Daoy (cell line): ENCODE results near the gene PRTG. TPM values are rescaled to one million over a fixed set of nuclear protein-coding genes. Genes with fewer than 3 reads are reported as not detected.
"Not testable (repeated sequence)": the region's sequence is repeated elsewhere in the genome, so short reads cannot be mapped to it uniquely, and the experiment has no call there.

Experiments used
- DNase-seq: peaks from one replicate; pipeline ENCODE4 v3.0.0-alpha.2; 2015; ENCODE audit warnings: low read depth
- total RNA-seq: library from RNA; depleted of rRNA; stranded (reverse); fragments of >200 nt; shearing (Covaris generic); gene quantifications from 2 replicates; pipeline ENCODE4 v1.2.3, GENCODE V29; 2014; rRNA removed

The PRTG gene, protein sequence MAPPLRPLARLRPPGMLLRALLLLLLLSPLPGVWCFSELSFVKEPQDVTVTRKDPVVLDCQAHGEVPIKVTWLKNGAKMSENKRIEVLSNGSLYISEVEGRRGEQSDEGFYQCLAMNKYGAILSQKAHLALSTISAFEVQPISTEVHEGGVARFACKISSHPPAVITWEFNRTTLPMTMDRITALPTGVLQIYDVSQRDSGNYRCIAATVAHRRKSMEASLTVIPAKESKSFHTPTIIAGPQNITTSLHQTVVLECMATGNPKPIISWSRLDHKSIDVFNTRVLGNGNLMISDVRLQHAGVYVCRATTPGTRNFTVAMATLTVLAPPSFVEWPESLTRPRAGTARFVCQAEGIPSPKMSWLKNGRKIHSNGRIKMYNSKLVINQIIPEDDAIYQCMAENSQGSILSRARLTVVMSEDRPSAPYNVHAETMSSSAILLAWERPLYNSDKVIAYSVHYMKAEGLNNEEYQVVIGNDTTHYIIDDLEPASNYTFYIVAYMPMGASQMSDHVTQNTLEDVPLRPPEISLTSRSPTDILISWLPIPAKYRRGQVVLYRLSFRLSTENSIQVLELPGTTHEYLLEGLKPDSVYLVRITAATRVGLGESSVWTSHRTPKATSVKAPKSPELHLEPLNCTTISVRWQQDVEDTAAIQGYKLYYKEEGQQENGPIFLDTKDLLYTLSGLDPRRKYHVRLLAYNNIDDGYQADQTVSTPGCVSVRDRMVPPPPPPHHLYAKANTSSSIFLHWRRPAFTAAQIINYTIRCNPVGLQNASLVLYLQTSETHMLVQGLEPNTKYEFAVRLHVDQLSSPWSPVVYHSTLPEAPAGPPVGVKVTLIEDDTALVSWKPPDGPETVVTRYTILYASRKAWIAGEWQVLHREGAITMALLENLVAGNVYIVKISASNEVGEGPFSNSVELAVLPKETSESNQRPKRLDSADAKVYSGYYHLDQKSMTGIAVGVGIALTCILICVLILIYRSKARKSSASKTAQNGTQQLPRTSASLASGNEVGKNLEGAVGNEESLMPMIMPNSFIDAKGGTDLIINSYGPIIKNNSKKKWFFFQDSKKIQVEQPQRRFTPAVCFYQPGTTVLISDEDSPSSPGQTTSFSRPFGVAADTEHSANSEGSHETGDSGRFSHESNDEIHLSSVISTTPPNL
- total RNA-seq, result 0.63 and 2.9 TPM in 2 replicates

DNA sequence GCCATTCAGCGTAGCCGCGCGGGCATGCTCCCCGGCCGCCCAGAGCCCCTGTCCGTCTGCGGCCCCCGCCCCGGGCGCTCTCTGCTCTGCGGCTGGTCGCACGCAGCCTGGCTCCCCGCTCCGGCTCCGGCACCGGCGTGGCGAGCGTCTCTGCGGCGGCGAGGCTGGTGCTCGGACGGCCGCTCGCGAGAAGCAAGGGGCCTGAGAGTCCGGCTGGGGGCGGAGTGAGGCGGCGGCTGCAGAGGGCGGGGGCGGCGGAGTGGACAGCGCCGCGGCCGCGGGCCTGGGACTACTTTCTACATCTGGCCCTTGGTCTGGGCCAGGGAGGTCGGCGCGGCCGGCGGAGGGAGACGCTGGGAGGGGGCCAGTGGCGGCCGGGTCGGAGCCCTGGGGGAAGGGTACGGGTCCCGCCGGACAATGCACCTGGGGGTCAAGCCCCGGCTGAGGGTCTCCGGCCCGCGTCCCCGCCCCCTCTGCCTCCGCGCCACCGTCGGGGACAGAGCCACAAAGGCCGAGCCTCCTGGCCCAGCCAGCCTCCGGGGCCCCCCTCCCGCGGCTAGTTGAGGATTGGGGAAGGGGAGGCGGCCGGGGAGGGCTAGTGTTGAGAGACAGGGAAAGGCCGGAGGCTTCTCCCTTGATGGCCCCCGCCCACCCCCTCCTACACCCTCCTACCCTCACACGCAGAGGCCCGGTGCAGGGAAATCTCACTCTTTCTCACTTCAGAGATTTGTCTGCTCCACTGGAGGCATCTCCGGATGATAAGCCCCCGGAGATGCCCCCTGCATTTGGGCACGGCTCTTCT is at the start of gene PRTG:
Gene PRTG (minus strand): TSS at position 226 of the 802 bp plus-strand sequence. CDS start 221 bp downstream, at position 5.
- DNase-seq, result peak; percentile 48

DNA sequence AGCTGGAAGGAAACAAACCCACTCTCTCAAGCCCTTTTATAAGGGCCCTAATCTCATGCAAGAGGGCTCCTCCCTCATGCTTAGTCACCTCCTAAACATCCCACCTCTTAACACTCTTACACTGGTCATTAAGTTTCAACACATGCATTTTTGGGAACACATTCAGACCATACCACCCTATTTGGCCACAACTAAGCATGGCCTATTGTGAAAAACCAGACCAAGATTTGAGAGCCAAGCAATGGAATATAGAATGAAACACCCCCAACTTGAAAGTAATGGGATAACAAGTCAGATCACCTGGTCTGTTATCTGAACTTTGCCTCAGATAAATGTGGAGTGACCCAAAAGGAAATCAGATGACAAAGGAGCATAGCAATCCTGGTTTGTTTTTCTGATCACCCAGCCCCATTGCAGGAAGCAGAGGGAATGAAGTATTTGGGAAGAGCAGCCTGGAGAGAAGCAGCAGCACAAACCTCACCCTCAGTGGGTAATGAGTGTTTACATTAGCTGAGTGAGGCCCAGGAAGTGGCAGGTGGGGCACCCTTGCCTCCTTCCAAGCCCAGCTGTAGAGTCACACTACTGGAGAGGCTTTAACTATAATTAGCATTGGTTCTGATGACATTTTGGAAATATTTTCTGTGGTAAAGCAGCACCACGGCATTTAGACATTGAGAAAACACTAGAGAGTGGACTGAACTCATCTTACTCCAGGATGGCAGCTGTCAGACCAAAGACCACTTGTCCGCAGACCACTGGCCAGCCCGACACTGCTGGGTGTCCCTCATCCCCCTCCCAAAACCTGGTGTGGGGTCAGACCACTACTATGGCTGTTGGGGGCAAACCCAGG is 48.8 kb upstream of the PRTG start:
- peak; percentile 75 for DNase-seq

DNA sequence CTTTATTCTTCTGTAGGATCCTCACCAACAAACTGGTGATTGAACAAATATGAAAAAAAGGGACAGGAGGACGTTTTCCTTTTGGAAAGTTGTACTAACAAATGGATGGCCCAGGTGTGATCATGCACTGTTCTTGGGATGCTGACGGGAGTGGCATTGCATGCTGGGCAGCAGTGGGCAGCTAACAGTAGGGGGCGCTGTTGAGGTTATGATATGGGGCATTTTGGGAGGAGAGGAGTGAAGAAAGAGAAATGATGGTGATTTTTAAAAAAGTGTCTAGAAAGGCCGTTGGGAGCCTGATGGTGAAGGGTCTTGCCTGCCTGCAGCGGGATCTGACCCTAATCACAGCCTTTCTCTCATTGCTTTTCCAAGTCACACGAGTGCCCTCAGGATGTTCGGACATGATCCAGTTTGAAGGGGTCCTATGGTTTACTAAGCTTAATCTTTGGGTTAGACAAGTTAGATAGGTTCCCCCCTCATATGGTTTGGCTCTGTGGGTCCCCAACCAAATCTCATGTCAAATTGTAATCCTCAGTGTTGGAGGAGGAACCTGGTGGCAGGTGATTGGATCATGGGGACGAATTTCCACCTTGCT is 46.2 kb upstream of the PRTG start:
- DNase-seq, result no peak

DNA sequence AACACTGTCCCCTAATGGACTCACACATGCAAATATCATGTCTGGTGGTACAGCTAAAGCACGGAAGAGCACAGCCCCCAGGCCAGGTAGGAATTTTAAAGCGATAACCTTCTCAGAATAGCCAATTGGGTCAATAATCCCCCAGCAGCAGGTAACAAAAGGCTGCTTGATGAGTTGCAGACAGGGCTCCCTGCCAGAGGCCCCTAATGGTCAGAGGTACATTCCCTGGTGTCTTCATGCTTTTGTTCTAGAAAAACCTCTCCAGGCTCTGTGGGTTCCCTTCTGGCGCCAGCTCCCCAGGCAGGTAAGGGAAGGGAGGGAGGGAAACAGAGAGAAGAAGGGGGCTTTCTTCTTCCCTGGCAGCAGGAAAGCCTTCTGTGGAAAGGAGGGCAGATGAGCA is 43.4 kb upstream of the PRTG start:
- no peak for DNase-seq

DNA sequence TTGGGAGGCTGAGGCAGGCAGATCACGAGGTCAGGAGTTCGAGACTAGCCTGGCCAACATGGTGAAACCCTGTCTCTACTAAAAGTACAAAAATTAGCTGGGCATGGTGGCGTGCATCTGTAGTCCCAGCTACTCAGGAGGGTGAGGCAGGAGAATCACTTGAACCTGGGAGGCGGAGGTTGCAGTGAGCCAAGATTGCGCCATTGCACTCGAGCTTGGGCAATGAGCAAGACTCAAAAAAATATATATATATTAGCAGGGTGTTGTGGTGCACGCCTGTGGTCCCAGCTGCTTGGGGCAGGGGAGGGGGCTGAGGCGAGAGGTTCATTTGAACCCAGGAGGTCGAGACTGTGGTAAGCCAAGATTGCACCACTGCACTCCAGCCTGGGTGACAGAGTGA is 42.6 kb upstream of the PRTG start:
- not testable (repeated sequence) for DNase-seq

DNA sequence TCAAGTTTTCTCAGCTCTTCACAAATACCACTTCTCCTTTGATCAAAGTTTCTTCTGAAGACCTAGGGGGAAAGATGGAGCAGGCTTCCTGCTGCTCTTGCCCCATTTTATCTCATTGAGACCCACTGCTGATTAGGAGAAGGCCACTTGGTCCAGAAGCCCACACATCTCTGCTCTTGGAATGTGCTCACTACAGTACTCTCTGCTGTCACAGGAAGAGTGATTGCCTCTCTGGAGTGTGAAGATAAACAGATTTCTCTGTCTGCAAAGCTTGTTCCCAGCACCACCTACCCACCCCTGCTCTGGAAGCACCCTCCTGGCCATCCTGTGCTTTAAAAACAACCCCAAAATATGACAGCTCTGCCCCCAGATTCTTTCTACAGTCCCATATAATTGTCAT is 41.3 kb upstream of the PRTG start:
- DNase-seq, result no peak

DNA sequence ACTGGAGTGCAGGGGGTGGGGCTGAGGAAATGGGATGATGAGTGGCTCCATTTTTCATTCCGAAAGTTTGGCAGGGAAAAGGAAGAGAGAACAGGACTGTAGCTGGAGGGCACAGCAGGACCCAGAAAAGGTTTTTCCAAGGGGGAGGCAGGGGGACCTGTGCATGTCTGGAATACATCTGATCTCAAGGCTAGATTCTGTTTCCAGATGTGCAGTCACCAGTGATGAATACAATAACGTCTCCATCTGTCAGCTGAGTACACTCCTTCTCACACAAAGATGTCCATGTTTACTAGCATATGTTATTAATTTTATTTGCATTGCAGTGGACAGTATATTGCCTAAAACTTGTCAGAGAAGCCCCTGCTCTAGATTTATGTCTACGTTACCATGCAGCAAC is 39.9 kb upstream of the PRTG start:
- no peak for DNase-seq

DNA sequence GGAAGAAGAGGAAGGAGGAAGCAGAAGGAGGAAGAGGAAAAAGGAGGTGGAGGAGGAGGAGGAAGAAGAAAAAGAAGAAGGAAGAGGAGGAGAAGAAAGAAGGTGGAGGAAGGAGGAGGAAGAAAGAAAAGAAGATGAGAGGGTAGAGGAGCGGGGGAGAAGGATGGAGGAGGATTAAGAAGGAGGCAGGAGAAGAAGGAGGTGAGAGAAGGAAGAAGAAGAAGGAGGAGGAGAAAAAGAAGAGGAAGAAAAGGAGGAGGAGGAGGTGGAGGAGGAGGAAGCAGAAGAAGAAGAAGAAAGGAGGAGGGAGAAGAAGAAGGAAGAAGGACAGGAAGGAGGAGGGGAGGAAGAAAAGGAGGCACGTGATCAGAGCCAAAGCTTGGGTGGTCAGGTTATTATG is 37.3 kb upstream of the PRTG start:
- no peak for DNase-seq

DNA sequence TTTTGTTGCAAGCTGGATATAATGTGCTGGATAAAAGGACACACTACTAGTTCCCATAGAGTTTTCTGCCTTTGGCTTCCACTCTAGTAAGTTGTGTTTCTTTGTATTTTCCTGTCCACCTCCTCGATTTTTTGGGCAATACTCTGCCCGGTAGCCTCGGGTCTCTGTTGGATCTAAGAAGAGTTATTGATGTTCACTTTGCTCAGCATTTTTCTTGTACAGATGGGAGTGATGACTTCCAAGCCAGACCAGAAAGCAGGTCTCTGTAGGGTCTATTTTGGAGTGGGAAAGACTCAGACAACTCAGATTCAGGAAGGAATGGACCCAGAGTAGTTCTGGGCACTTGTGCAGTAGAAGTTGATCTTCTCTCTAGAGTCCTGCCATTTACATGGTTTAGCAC is 36.0 kb upstream of the PRTG start:
- DNase-seq, result no peak

DNA sequence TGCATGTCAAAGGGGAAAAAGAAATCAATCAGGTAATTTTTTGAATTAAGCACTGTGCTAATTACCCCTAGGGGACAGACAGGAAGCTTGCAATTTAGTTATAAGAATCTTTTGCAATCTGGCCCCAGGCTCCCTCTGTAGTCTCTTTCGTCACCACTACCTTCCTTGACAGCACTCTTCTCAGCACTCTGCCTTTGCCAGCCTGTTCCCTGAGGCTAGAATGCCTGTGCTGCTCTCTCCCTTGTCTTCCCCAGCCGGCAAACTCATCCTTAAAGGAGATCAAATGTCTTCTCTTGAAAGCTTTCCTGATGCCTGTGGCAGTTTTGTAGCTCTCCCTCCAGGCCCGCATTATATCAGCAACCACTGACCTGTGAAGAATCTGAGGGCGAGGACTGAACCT is 32.4 kb upstream of the PRTG start:
- DNase-seq, result no peak

DNA sequence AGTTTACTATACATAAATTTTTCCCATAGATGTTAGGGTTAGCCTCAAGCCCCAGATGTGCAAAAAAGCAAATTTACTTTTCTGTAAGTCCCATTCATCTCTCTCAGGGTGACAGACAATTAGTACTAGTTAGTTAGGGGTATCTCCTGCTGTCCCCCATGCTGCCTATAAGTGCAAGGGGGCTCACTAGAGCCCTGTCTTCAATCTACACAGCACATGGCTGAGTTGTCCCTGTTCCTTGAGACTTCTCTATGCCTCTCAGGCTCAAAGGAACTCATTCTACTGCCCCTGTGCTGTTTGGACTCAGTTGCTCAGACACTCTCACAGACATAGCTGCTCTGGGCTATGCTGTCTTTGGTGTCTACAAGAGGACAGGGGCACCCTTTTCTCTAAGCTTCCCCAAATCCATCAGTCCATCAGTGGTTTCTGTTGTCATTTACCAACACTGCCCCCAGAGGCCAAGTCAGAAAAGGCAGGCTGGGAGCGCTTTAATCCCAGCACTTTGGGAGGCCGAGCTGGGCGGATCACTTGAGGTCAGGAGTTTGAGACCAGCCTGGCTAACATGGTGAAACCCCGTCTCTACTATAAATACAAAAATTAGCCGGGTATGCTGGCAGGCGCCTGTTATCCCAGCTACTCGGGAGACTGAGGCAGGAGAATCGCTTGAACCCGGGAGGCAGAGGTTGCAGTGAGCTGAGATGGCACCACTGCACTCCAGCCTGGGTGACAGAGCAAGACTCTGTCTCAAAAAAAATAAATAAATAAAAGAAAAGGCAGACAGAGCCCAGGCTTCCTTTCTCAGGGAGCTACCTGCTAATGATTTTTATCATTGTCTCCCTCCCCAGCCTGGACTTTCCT is 31.4 kb upstream of the PRTG start:
- peak; percentile 36 for DNase-seq

DNA sequence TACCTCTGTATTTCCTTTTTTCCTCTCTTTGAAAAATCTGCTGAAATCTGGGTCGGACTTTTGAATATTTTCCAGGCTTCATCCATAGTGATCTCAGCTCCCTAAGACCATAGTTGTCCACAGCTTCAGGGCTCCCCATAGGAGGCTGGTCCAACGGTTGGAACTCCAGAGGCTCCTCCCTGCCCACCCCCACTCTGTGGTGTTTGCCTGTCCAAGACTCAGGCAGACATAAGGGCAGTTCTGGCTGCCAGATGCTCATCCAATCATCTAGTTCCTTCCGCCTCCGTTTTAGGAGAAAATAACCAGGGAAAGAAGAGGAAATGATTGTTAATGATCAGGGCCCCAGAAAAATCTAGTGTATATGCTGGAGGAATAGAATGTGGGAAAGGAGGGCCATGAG is 27.9 kb upstream of the PRTG start:
- no peak for DNase-seq

DNA sequence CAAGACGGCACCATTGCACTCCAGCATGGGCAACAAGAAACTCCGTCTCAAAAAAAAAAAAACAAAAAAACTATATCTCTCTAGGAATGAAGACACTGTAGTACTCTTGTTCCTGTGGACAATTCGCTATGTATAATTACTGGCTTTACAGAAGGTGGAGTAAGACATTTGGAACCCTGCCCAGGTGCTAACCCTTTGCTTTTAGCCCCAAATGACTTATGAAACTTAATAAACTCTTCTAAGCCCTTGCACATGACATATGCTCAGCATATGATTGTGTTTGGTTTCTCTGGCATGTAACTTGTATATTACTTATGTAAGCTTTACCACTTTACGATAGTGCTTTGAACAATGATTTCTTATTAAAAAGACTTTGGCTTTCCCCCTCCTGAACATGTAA is 27.3 kb upstream of the PRTG start:
- no peak for DNase-seq

DNA sequence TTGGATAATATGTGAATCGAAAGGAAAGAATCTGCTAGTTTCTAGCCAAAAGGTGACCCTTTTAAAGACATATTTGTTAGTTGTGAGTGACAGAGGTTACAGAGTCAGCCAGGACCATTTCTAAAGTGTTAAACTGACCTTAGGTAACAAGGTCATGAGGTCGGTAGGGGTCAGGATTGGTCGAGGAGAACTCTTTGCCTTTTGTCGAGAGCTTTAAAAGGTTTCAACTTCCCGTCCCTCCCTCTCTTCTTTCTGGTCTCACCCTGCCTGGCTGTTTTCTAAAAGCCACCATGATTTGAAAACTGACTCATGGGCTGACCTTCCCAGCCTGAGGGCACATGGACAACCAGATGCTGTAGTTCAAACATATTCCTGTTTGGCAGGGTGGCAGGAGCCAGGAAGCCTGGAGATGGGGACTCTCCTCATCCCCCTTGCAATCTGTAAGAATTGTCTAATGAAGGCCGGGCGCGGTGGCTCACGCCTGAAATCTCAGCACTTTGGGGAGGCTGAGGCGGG is 25.8 kb upstream of the PRTG start:
- DNase-seq, result no peak

DNA sequence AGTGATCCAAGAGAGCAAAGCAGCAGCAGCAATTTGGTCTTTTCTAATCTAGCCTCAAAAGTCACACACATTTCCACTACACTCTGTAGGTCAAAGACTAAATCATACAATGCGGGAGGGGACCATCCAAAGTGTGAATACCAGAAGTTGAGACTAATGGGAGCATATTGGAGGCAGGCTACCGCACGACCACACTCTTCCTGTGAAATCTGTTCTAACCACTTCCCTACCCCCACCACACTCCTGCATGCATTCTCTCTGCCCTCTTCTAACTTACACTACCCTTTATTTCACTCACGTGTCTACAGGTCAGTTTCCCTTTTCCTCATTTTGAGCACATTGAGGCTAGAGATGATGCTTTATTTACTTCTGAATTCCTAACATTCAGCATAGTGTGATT is 23.7 kb upstream of the PRTG start:
- no peak for DNase-seq

DNA sequence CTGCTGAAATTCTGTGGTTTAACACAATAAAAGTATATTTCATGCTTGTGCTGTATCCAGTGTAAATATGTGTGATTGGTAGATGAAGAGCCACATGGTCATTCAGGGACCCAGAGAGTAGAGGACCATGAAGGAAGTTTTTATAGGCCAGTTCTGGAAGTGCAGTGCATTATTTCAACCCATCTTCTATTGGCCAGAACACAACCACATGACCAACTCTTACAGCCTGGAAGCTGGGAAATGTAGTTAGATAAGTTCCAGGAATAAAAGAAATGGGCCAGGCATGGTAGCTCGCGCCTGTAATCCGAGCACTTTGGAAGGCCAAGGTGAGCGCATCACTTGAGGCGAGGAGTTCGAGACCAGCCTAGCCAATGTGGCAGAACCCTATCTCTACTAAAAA is 21.4 kb upstream of the PRTG start:
- no peak for DNase-seq

DNA sequence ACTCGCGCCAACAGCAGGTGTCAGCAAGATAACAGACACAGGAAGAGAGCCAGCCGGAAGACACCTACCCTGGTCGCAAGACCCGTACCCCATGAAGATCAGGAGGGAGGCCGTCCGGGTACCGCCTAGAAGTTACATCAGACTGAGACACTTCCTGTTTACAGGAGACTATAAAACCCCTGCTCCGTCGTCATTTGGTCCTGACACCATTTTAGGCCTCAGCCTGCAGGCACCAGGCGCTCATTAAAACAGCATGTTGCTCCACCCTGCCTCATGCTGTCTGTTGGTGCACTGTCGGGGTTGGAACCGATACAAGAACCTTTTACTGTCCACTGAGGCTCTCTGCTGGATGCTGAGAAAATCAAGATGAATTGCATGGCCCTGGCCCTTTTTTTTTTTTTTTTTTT is 15.6 kb upstream of the PRTG start:
- no peak for DNase-seq

DNA sequence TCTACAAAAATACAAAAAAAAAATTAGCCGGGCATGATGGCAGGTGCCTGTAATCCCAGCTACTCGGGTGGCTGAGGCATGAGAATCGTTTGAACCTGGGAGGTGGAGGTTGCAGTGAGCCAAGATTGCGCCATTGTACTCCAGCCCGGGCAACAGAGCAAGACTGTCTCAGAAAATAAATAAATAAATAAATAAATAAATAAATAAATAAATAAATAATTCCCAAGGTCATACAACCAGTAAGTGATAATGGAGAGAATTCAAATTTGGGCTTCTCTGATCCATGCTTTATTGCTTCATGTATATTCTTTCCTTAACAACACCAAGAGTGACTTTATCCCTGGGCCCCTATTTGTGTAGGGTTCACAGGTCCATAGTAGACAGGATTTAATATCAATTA is 10.5 kb upstream of the PRTG start:
- not testable (repeated sequence) for DNase-seq

DNA sequence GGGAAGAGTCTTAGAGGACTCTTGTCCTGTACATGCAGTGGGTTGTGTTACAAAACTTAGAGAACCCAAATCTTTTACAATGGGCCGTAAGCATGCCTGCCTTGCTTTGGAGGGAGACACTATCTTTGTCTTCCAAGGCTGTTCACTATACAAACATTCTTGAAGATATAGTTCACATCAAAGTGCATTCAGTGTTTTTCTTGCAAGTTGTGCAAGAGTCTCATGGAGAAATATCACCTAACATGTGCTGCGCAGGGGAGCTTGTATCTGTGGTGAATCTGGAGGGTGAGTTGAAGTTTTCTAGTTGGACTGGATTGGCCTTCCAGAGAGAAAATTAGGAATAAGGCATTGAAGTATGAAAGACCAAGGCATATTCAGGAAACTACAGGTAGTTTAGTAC is 7.8 kb upstream of the PRTG start:
- no peak for DNase-seq
